ENCODE data around the gene CELF3. TPM values are rescaled to one million over a fixed set of nuclear protein-coding genes. Genes with fewer than 3 reads are reported as not detected.

The CELF3 gene
- total and polyA plus RNA-seq, 2 of the 4 experiments (the other 2 are of a cell fraction): not detected

DNA sequence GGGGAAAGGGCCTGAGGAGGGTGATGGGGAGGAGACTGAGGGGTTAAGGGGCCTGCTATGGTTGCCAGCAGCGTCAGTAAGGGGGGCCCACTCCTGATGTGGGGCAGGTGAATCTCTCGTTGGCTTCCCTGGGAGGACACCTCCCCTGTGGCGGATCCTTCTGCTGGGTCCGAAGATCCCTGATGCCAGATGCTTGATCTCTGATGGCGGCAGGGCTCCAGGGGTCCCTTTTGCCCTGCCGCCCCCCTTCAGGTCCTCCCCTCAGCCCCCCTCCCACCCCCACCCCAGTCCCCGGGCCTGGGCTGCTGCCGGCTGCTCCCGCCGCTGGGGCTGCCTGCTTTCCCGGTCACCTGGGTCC lies 219 bp downstream of the CELF3 start:
- DNase-seq: no peak
- no CpG with 5 or more reads among the region's 11 CpGs for WGBS, 2 experiments (ENCODE audit: extremely low coverage in 2 of 2, insufficient read length in 1 of 2)
- Histone ChIP-seq H4K5ac (ENCODE audit: low read depth, low read length) (no peak overlapping the region), H3K9me3 (ENCODE audit: control insufficient read depth, insufficient read depth, low read length) (no peaks in the 10 kb centered on the region), H3K36me3 (ENCODE audit: control insufficient read depth, insufficient read depth, low read length) (no peaks in the 10 kb centered on the region), H2AK5ac (ENCODE audit: low read depth, low read length) (no peak overlapping the region), H3K9me1 (ENCODE audit: insufficient read depth, low read length) (no peaks in the 10 kb centered on the region), H2AFZ (replicated peaks; ENCODE audit: low read length, poor library complexity) (no peak overlapping the region), H2BK20ac (ENCODE audit: low read depth, low read length) (no peak overlapping the region), H3K18ac (ENCODE audit: low read depth, low read length) (no peak overlapping the region), H3K9ac (ENCODE audit: low read depth, low read length) (no peak overlapping the region), H3K27me3 (ENCODE audit: control insufficient read depth, insufficient read depth, low read length) (peaks cover 84% of the 10 kb centered on the region), H2BK5ac (ENCODE audit: low read depth, low read length, poor library complexity, severe bottlenecking) (no peak overlapping the region), H3K56ac (ENCODE audit: extremely low read depth, insufficient read depth, low read length) (no peak overlapping the region), H3K4me2 (ENCODE audit: low read depth, low read length) (no peak overlapping the region), H3K79me1 (ENCODE audit: low read depth in 1 of 2, low read length in 2 of 2) (no peaks in the 10 kb centered on the region), H3K4me1 (ENCODE audit: control insufficient read depth, insufficient read depth, low read length) (peaks cover 2% of the 10 kb centered on the region; the same call in 1 of the 2 replicates), H4K8ac (ENCODE audit: low read depth in 2 of 2, low read length in 2 of 2) (no peak overlapping the region), H3K14ac (replicated peaks; ENCODE audit: low read depth, low read length) (no peak overlapping the region), H2BK15ac (ENCODE audit: low read depth, low read length) (no peak overlapping the region), H4K91ac (ENCODE audit: insufficient read depth, low read depth, low read length) (no peak overlapping the region), H3K4me3 (ENCODE audit: insufficient read depth, low read depth, low read length) (no peak overlapping the region), H2BK120ac (ENCODE audit: low read depth, low read length) (no peak overlapping the region), H3K23ac (ENCODE audit: low read depth, low read length) (no peak overlapping the region), H3K27ac (ENCODE audit: insufficient read depth, low read length) (no peak overlapping the region), H3K4ac (ENCODE audit: low read depth, low read length) (no peak overlapping the region), H4K20me1 (ENCODE audit: insufficient read depth, low read length) (no peaks in the 10 kb centered on the region; the same call in 1 of the 2 replicates), H2AK9ac (replicated peaks; ENCODE audit: low read depth, low read length, poor library complexity) (no peak overlapping the region)
- dilution Hi-C loops (cut with HindIII; ENCODE audit: low sequenced_read_pairs, unreplicated experiment) (no loop called here), intact Hi-C loops (cut with micrococcal nuclease) (loop anchor here (2.0 kb wide), 1 partner anchor 24 kb away; no protein-coding TSS in a partner anchor), in situ Hi-C loops (cut with MboI; ENCODE audit: low sequenced_read_pairs) (no loop called here)
- no peak for ATAC-seq (ENCODE audit: low read depth)
- TF ChIP-seq CEBPB (IDR thresholded peaks at IDR 0.05; ENCODE audit: low read depth, low read length): no peak
- no peak for TF ChIP-seq RCOR1 (IDR thresholded peaks at IDR 0.05; ENCODE audit: insufficient replicate concordance, low read length)
- TF ChIP-seq, protein P1, sequence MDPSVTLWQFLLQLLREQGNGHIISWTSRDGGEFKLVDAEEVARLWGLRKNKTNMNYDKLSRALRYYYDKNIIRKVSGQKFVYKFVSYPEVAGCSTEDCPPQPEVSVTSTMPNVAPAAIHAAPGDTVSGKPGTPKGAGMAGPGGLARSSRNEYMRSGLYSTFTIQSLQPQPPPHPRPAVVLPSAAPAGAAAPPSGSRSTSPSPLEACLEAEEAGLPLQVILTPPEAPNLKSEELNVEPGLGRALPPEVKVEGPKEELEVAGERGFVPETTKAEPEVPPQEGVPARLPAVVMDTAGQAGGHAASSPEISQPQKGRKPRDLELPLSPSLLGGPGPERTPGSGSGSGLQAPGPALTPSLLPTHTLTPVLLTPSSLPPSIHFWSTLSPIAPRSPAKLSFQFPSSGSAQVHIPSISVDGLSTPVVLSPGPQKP (IDR thresholded peaks at IDR 0.05; ENCODE audit: borderline replicate concordance, low read depth, low read length): no peak
- no peak for TF ChIP-seq FOS (IDR thresholded peaks at IDR 0.05; ENCODE audit: low read depth, low read length)
- TF ChIP-seq, protein P2, sequence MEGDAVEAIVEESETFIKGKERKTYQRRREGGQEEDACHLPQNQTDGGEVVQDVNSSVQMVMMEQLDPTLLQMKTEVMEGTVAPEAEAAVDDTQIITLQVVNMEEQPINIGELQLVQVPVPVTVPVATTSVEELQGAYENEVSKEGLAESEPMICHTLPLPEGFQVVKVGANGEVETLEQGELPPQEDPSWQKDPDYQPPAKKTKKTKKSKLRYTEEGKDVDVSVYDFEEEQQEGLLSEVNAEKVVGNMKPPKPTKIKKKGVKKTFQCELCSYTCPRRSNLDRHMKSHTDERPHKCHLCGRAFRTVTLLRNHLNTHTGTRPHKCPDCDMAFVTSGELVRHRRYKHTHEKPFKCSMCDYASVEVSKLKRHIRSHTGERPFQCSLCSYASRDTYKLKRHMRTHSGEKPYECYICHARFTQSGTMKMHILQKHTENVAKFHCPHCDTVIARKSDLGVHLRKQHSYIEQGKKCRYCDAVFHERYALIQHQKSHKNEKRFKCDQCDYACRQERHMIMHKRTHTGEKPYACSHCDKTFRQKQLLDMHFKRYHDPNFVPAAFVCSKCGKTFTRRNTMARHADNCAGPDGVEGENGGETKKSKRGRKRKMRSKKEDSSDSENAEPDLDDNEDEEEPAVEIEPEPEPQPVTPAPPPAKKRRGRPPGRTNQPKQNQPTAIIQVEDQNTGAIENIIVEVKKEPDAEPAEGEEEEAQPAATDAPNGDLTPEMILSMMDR (conservative IDR thresholded peaks at IDR 0.05; ENCODE audit: low read depth, low read length): no peak
- TF ChIP-seq SMC3 (IDR thresholded peaks at IDR 0.05; ENCODE audit: low read depth, low read length): no peak
- no peak for TF ChIP-seq MXI1 (IDR thresholded peaks at IDR 0.05; ENCODE audit: borderline replicate concordance, low read depth, low read length)
- TF ChIP-seq CHD1 (IDR thresholded peaks at IDR 0.05; ENCODE audit: low read depth, low read length): no peak
- TF ChIP-seq RAD21 (IDR thresholded peaks at IDR 0.05; ENCODE audit: low read length): no peak
- TF ChIP-seq POLR2A (IDR thresholded peaks at IDR 0.05; ENCODE audit: low read depth, low read length): no peak
- TF ChIP-seq, protein P3, sequence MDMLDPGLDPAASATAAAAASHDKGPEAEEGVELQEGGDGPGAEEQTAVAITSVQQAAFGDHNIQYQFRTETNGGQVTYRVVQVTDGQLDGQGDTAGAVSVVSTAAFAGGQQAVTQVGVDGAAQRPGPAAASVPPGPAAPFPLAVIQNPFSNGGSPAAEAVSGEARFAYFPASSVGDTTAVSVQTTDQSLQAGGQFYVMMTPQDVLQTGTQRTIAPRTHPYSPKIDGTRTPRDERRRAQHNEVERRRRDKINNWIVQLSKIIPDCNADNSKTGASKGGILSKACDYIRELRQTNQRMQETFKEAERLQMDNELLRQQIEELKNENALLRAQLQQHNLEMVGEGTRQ (IDR thresholded peaks at IDR 0.05; ENCODE audit: low read depth, low read length): no peak
- no peak for TF ChIP-seq RFX5 (IDR thresholded peaks at IDR 0.05; ENCODE audit: low read depth, low read length)
- TF ChIP-seq BHLHE40 (IDR thresholded peaks at IDR 0.05; ENCODE audit: low read depth, low read length): no peak
- no peak for TF ChIP-seq MAFK (IDR thresholded peaks at IDR 0.05; ENCODE audit: low read depth, low read length)
- TF ChIP-seq MAZ (IDR thresholded peaks at IDR 0.05; ENCODE audit: borderline replicate concordance, low read depth, low read length): no peak
- no peak for TF ChIP-seq NFE2L2 (IDR thresholded peaks at IDR 0.05; ENCODE audit: low read depth, low read length)
- ChIA-PET CTCF (no interaction called here), POLR2A (ENCODE audit: unreplicated experiment) (no interaction called here)
- no TSS peak for BruUV-seq (replicated peaks)
